Right lobe of liver (tissue), 6 donors: Measurements from ENCODE around the gene ACSL1. TPM values are rescaled to one million over a fixed set of nuclear protein-coding genes. Genes with fewer than 3 reads are reported as not detected.

Source experiments
- ATAC-seq, 4 donors: fragments of 200-7000 bp; cut with Tn5 transposase; one replicate each; pipeline ENCODE4 v1.9.1; 2020; ENCODE audit warnings: mild to moderate bottlenecking in 4 of 4, moderate library complexity in 4 of 4
- DNase-seq, 3 donors: peaks; one replicate each; pipeline ENCODE4 v3.0.0-alpha.2; 2020
- H3K27ac ChIP-seq, 3 donors: fragments of 200-600 bp; one replicate each; pipeline ENCODE4 v1.8.0; 2022
- H3K27me3 ChIP-seq, 2 donors: fragments of 200-600 bp; one replicate each; pipeline ENCODE4 v1.8.0; 2022
- H3K36me3 ChIP-seq, 4 donors: fragments of 200-600 bp; sonication (generic) in 1 of 4; one replicate each; pipeline versions ENCODE4 v1.5.1 to v1.8.0; 2017 to 2022; ENCODE audit warnings: control low read depth in 1 of 4
- H3K4me1 ChIP-seq, 4 donors: fragments of 200-600 bp; sonication (generic) in 1 of 4; one replicate each; pipeline versions ENCODE4 v1.5.1 to v1.8.0; 2017 to 2022; ENCODE audit warnings: control low read depth in 1 of 4
- H3K4me3 ChIP-seq, 3 donors: fragments of 200-600 bp; one replicate each; pipeline ENCODE4 v1.8.0; 2022
- H3K9me3 ChIP-seq, 4 donors: fragments of 200-600 bp; sonication (generic) in 1 of 4; one replicate each; pipeline versions ENCODE4 v1.5.1 to v1.8.0; 2017 to 2022; ENCODE audit warnings: control low read depth in 1 of 4
- CTCF ChIP-seq, 4 donors: fragments of 200-600 bp in 3 of 4; fragments of 450-650 bp in 1 of 4; IDR thresholded peaks; one replicate each; pipeline versions ENCODE4 v1.5.1 to v1.8.0; 2016 to 2022; ENCODE audit warnings: antibody characterized with exemption in 4 of 4, mild to moderate bottlenecking in 2 of 4
- POLR2A ChIP-seq: fragments of 450-650 bp; IDR thresholded peaks from one replicate; pipeline ENCODE4 v1.6.1; 2017; ENCODE audit warnings: antibody characterized with exemption, mild to moderate bottlenecking
- WGBS: methylation state at CpG from one replicate; pipeline ENCODE4 v1.1.6; 2018; ENCODE audit warnings: low coverage, low lambda C conversion rate; ENCODE audit not compliant: insufficient coverage; ENCODE audit errors: missing lambda C conversion rate; 5-methylcytosine and 5-hydroxymethylcytosine counted together
- intact Hi-C, 2 donors: fragments of 100-400 bp; cut with DNase I; formaldehyde crosslinking; loops; one replicate each; pipeline versions ENCODE4 v1.11.2 to v1.14.1; 2022
- total RNA-seq, 6 experiments: library from RNA; depleted of rRNA in 2 of 6; stranded (reverse); fragments of >200 nt in 2 of 6; fragmentation: NEBNext Ultra II Directional in 3 of 6; extraction: Animal tissue kit (Norgen Biotek cat#: 25700) in 3 of 6; gene quantifications; one replicate each; pipeline versions ENCODE4 v1.1.0 to v1.2.4, GENCODE V29; 2016 to 2023
- donor health status: DM: no; HTN: yes; CAD: no.
- donor health status: DM: no; HTN: no; CAD: no.
- donor health status: DM: no; HTN: no; CAD: no.
- donor health status: DM: no; HTN: yes; CAD: no.
- donor health status: DM: no; HTN: yes; CAD: no.

Gene ACSL1
- total RNA-seq, 6 experiments from 2014 or later = 544 to 1,154 (median 743) TPM

DNA sequence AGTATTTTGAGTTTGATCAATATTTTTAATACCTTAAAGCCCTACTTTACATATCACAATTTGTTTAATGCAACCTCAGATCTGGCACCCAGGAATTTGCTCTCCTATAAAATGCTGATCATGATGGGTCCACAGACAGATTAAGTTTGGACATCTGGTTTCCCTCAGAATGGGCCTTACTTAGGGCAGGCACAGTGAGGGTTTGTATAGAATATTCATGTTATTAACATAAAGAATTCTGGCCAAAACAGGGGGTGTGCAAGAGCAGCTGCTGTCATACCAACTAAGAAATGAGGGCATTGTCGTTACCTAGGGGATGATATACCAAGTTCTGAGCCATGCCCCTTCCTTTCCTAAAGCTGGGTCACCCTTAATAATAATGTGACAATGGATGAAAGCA lies 54.4 kb downstream of the ACSL1 start:
- 86% methylated on average over 1 of the region's 1 CpG for WGBS
- ATAC-seq = no peak
- intact Hi-C loops = no loop called here
- no peak overlapping the region for H3K4me3 ChIP-seq
- H3K27ac ChIP-seq = no peak overlapping the region
- H3K4me1 ChIP-seq = peaks cover 0 to 4% (median 0%) of the 10 kb centered on the region in 4 donors
- no peaks in the 10 kb centered on the region for H3K27me3 ChIP-seq
- no peak for DNase-seq
- TF ChIP-seq CTCF (IDR thresholded peaks at IDR 0.05) (no peak), POLR2A (no peak)
- H3K36me3 ChIP-seq = peaks cover 8 to 100% (median 75%) of the 10 kb centered on the region in 4 donors
- H3K9me3 ChIP-seq = no peaks in the 10 kb centered on the region

DNA sequence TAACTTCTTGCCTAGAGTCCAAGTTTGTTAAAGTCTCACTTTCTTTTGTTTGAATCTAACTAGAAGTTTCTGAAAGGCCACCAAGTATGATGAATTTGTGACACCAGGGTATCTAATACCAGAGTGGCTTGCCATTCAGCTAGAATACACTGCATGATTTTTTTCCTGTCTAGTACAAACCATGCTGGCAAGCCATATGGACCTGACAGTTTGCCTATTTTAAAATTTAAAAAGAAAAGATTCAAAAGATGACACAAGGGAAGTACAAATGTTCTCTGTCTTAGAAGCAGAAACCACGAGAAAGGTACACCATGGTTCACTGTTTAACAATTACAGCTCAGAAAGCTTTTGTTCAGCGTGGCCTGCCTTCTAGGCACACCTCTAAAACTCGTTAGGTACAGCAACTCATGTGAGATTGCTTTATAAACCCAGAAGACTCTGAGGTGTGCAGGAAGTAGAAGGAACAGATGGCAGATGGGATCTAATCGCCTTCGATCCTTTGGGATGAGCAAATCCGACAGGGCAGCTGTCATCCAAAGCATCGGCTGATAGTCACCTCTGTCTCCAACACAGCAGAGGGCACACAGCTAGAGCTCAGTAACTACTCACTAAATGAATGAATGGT lies 56.5 kb downstream of the ACSL1 start:
- H3K9me3 ChIP-seq = no peaks in the 10 kb centered on the region
- ATAC-seq (no peak), DNase-seq (no peak)
- intact Hi-C loops = no loop called here
- H3K4me1 ChIP-seq = no peaks in the 10 kb centered on the region
- no peak for TF ChIP-seq POLR2A
- TF ChIP-seq CTCF (IDR thresholded peaks at IDR 0.05) = no peak
- 84% methylated on average over 3 of the region's 7 CpGs for WGBS
- H3K4me3 ChIP-seq = no peak overlapping the region
- H3K36me3 ChIP-seq = peaks cover 22 to 100% (median 79%) of the 10 kb centered on the region in 4 donors
- H3K27ac ChIP-seq = no peak overlapping the region
- H3K27me3 ChIP-seq = no peaks in the 10 kb centered on the region

- DNase-seq (no peak), ATAC-seq (peak in 1 of 4 donors; percentile 15)
- TF ChIP-seq POLR2A (no peak), CTCF (IDR thresholded peaks at IDR 0.05) (no peak)
- H3K27me3 ChIP-seq = no peaks in the 10 kb centered on the region
- peaks cover 22 to 100% (median 78%) of the 10 kb centered on the region in 4 donors for H3K36me3 ChIP-seq
- intact Hi-C loops = no loop called here
- no peaks in the 10 kb centered on the region for H3K4me1 ChIP-seq
- no peaks in the 10 kb centered on the region for H3K9me3 ChIP-seq
- WGBS = no CpG with 5 or more reads among the region's 5 CpGs
- H3K4me3 ChIP-seq = no peak overlapping the region
- peak overlapping the region in 1 of 3 donors; percentile 35 for H3K27ac ChIP-seq
These were observed 57.5 kb downstream of the ACSL1 start for GRCh38 chr4:184768296-184768695.

DNA sequence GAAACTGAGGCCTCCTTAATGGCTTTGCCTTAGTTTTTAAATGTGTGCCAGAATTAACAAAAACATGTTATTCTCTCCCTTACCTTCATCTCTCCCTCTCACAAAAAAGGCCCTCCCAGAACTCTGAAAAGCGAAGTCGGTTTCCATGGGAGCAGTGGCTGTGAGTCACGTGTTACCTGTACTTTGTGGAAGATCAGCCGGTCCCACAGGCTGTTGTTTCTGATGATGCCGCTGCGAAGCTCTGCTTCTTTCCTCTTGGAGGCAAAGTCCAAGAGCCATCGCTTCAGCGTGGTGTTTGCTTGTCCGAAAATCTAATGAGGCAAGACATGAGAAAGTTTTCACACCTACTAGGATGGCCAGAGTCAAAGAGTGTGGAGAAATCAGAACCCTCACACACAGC lies 59.3 kb downstream of the ACSL1 start:
- Histone ChIP-seq H3K27me3 (no peaks in the 10 kb centered on the region), H3K36me3 (peaks cover 22 to 100% (median 75%) of the 10 kb centered on the region in 4 donors), H3K27ac (no peak overlapping the region), H3K9me3 (no peaks in the 10 kb centered on the region), H3K4me1 (no peaks in the 10 kb centered on the region), H3K4me3 (no peak overlapping the region)
- ATAC-seq (no peak), DNase-seq (no peak)
- 91% methylated on average over 8 of the region's 9 CpGs for WGBS
- TF ChIP-seq POLR2A (no peak), CTCF (IDR thresholded peaks at IDR 0.05) (no peak)
- intact Hi-C loops = no loop called here
